HUES48 (cell line): ENCODE measurements around the gene IL17RE.
"Not testable (repeated sequence)": the region's sequence is repeated elsewhere in the genome, so short reads cannot be mapped to it uniquely, and the experiment has no call there.

Experiments
- H3K27ac ChIP-seq: one replicate; pipeline ENCODE4 v1.7.0; 2013; ENCODE audit warnings: low read depth, low read length, inconsistent platforms
- H3K27me3 ChIP-seq: 2 replicates; pipeline ENCODE4 v1.6.1; 2013; ENCODE audit warnings: mild to moderate bottlenecking, low read length; ENCODE audit not compliant: control insufficient read depth, insufficient read depth
- H3K36me3 ChIP-seq: 2 replicates; pipeline ENCODE4 v1.6.1; 2013; ENCODE audit warnings: low read length; ENCODE audit not compliant: control insufficient read depth, insufficient read depth
- H3K4me1 ChIP-seq: 2 replicates; pipeline ENCODE4 v1.6.1; 2013; ENCODE audit warnings: mild to moderate bottlenecking, low read length; ENCODE audit not compliant: control insufficient read depth, insufficient read depth
- H3K4me3 ChIP-seq: 2 replicates; pipeline ENCODE4 v1.5.1; 2013; ENCODE audit warnings: mild to moderate bottlenecking, low read depth, low read length
- H3K9ac ChIP-seq: 2 replicates; pipeline ENCODE4 v1.6.1; 2013; ENCODE audit warnings: mild to moderate bottlenecking, low read depth, low read length, moderate library complexity
- H3K9me3 ChIP-seq: 2 replicates; pipeline ENCODE4 v1.6.1; 2013; ENCODE audit warnings: low read length; ENCODE audit not compliant: control insufficient read depth, insufficient read depth

IL17RE gene

DNA sequence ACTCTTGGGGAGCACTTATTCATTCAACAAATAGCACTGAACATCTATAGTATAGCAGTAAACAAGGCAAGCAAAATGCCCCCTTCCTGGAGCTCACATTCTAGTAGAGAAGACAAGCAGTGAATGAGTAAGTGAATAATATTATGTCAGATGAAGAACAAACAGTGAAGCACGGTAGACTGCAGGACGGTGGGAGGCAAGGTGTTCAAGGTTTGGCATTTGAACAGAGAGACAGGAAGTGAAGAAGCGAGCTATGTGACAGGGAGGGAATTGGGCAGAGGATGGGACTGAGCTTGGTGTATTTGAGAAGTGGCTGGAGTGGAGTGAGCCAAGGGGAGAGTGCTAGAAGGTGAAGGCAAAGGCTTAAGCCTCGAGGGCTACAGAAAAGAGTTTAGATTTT lies 32.3 kb downstream of the IL17RE start:
- no peak overlapping the region for H3K4me3 ChIP-seq
- H3K9ac ChIP-seq, result no peak overlapping the region
- peaks cover 7% of the 10 kb centered on the region for H3K4me1 ChIP-seq
- H3K27ac ChIP-seq, result no peak overlapping the region
- no peaks in the 10 kb centered on the region for H3K9me3 ChIP-seq
- no peaks in the 10 kb centered on the region for H3K27me3 ChIP-seq
- peaks cover 18% of the 10 kb centered on the region for H3K36me3 ChIP-seq

DNA sequence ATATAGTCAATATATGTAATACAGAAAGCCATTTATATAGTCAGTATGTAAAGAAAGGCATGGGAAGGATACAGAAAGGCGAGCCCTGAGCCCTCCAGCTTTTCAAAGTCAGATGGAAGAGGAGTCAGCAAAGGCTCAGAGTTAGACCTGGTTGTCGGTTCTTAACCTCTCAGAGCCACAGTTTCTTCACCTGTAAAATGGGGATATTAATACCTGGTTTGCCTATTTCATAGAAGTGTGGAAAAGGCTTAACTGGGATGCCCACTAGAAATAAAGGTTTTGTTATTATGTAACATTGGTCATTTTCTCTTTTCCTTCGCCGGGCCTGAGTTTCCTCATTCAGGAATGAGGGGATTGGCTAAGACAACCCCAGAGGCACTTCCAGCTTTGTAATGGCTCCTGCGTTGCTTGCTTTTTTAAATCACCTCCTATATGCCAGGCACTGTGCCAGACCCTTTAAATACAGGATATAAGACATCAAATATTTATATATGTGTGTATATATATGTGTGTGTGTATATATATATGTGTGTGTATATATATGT lies 33.4 kb downstream of the IL17RE start:
- H3K4me3 ChIP-seq, result no peak overlapping the region
- H3K27me3 ChIP-seq, result no peaks in the 10 kb centered on the region
- H3K9me3 ChIP-seq, result no peaks in the 10 kb centered on the region
- no peak overlapping the region for H3K27ac ChIP-seq
- H3K9ac ChIP-seq, result no peak overlapping the region
- H3K4me1 ChIP-seq, result peaks cover 7% of the 10 kb centered on the region
- H3K36me3 ChIP-seq, result peaks cover 18% of the 10 kb centered on the region

DNA sequence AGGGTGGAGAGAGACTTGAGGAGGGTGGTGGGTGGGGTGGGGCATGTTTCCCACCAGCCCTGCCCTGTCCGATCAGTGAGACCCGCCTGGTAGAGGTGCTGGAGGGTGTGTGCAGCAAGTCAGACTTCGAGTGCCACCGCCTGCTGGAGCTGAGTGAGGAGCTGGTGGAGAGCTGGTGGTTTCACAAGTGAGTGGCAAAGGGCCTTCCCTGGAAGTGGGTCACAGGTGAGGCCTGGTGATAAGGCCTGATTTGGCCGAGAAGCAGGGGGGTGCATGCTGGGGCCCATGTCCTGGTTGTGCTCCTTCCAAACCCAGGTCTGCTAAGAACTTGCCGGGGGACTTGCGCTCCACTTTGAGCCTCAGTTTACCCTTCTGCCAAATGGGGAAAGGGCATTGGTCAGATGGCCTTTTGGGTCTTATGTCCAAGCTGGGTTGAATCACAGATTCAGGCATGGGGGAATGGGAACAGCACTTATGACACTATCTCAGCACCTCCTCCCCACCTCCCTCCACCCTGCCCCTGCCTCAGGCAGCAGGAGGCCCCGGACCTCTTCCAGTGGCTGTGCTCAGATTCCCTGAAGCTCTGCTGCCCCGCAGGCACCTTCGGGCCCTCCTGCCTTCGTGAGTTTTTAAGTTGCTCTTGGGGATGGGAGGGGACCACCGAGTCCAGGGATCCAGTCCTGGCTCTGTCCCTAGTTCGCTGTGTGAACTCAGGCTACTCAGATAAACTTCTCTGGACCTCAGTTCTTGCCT lies 35.0 kb downstream of the IL17RE start:
- Histone ChIP-seq H3K4me1 (peaks cover 7% of the 10 kb centered on the region), H3K4me3 (no peak overlapping the region), H3K9ac (no peak overlapping the region), H3K27me3 (no peaks in the 10 kb centered on the region), H3K9me3 (no peaks in the 10 kb centered on the region), H3K27ac (no peak overlapping the region), H3K36me3 (peaks cover 18% of the 10 kb centered on the region)

DNA sequence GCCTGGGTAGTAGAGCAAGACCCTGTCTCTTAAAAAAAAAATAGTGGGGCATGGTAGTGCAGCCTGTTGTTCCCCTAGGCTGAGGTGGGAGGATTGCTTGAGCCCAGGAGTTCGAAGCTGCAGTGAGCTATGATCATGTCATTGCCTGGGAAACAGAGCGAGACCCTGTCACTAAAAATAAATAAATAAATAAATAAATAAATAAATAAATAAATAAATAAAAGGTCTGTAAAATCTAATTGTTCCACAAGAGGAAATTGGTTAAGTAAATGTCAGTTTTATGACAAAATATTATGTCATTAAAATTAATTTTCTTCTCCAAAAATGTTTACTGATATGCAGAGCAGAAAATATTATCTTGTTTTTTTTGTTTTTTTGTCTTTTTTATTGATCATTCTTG lies 36.3 kb downstream of the IL17RE start:
- Histone ChIP-seq H3K27me3 (no peaks in the 10 kb centered on the region), H3K9ac (no peak overlapping the region), H3K4me1 (peaks cover 7% of the 10 kb centered on the region), H3K36me3 (peaks cover 18% of the 10 kb centered on the region), H3K9me3 (no peaks in the 10 kb centered on the region), H3K27ac (no peak overlapping the region), H3K4me3 (no peak overlapping the region)

DNA sequence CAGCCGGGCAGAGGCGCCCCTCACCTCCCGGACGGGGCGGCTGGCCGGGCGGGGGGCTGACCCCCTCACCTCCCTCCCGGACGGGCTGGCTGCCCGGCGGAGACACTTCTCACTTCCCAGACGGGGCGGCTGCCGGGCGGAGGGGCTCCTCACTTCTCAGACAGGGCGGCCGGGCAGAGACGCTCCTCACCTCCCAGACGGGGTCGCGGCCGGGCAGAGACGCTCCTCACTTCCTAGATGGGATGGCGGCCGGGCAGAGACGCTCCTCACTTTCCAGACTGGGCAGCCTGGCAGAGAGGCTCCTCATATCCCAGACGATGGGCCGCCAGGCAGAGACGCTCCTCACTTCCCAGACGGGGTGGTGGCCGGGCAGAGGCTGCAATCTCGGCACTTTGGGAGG lies 37.3 kb downstream of the IL17RE start:
- not testable (repeated sequence) for H3K27ac ChIP-seq, H3K9ac ChIP-seq, H3K4me1 ChIP-seq, H3K27me3 ChIP-seq, H3K4me3 ChIP-seq, H3K9me3 ChIP-seq
- H3K36me3 ChIP-seq, result peaks cover 18% of the 10 kb centered on the region

DNA sequence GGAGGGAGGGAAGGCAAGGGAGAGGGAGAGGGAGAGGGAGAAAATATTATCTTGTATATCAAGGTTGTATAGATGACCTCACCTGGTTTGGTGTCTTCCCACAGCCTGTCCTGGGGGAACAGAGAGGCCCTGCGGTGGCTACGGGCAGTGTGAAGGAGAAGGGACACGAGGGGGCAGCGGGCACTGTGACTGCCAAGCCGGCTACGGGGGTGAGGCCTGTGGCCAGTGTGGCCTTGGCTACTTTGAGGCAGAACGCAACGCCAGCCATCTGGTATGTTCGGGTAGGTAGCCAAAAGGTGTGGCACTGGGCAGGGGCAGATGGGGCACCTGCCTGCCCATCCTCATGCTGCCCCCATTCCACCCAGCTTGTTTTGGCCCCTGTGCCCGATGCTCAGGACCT lies 38.1 kb downstream of the IL17RE start:
- H3K27me3 ChIP-seq, result 0 out of 2 replicates have a peak, but pooled peaks cover 3% of the 10 kb centered on the region
- H3K27ac ChIP-seq, result no peak overlapping the region
- H3K9ac ChIP-seq, result no peak overlapping the region
- no peak overlapping the region for H3K4me3 ChIP-seq
- no peaks in the 10 kb centered on the region for H3K9me3 ChIP-seq
- H3K4me1 ChIP-seq, result no peaks in the 10 kb centered on the region
- peaks cover 11% of the 10 kb centered on the region for H3K36me3 ChIP-seq

DNA sequence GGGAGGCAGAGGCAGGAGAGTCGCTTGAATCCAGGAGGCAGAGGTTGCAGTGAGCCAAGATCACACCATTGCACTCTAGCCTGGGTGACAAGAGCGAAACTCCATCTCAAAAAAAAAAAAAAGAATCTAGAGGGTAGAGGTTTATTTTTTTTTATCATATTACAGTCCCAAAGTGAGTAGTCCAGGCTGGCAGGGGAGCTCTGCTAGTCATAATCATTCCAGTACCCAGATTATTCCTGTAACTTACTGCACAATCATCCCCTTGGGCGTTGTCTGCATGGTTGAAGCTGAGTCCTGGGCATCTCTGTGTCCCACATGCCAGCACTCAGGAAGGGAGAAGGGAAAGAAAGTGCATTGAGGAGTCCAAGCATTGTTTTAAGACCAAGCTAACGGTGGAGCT lies 39.5 kb downstream of the IL17RE start:
- no peak overlapping the region for H3K27ac ChIP-seq
- no peaks in the 10 kb centered on the region for H3K9me3 ChIP-seq
- H3K4me3 ChIP-seq, result no peak overlapping the region
- no peaks in the 10 kb centered on the region; the same call in 1 of the 2 replicates for H3K4me1 ChIP-seq
- H3K27me3 ChIP-seq, result 0 out of 2 replicates have a peak, but pooled peaks cover 3% of the 10 kb centered on the region
- H3K9ac ChIP-seq, result no peak overlapping the region
- H3K36me3 ChIP-seq, result peaks cover 6% of the 10 kb centered on the region

DNA sequence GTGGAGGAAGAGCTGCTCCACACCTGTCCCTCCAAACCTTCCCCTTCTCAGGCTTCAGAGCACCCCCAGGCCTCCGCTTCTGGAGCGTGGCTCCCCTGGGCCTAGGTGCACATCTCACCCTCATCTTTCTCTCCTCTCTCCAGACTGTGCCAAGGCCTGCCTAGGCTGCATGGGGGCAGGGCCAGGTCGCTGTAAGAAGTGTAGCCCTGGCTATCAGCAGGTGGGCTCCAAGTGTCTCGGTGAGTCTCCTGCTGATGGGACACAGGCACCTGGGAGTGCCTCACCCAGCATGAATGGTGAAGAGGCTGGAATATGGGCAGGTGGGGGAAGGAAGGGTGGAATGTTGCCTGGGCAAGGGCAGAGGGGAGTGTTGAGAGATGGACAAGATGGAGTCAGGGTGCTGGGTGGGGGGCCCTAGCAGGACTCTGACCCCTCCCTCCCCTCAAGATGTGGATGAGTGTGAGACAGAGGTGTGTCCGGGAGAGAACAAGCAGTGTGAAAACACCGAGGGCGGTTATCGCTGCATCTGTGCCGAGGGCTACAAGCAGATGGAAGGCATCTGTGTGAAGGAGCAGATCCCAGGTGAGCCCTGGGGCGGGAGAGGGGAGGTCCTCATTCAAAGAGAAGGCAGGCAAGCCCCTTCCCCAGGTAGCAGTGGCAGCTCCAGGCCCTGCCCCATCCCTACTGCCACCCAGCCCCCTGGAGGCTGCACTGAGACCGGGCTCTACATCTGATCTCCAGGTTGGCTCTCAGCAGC lies 40.5 kb downstream of the IL17RE start:
- Histone ChIP-seq H3K27me3 (0 out of 2 replicates have a peak, but pooled peaks cover 3% of the 10 kb centered on the region), H3K9me3 (no peaks in the 10 kb centered on the region), H3K4me1 (no peaks in the 10 kb centered on the region; the same call in 1 of the 2 replicates), H3K36me3 (no peaks in the 10 kb centered on the region), H3K27ac (no peak overlapping the region), H3K9ac (no peak overlapping the region), H3K4me3 (no peak overlapping the region)

DNA sequence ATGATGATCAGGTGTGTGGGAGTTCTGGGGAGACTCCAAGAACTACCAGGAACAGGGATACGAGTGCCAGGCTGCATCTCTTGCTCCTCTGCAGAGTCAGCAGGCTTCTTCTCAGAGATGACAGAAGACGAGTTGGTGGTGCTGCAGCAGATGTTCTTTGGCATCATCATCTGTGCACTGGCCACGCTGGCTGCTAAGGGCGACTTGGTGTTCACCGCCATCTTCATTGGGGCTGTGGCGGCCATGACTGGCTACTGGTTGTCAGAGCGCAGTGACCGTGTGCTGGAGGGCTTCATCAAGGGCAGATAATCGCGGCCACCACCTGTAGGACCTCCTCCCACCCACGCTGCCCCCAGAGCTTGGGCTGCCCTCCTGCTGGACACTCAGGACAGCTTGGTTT lies 41.6 kb downstream of the IL17RE start:
- no peak overlapping the region for H3K9ac ChIP-seq
- H3K36me3 ChIP-seq, result peaks cover 6% of the 10 kb centered on the region; the same call in 1 of the 2 replicates
- no peaks in the 10 kb centered on the region; the same call in 1 of the 2 replicates for H3K4me1 ChIP-seq
- H3K27me3 ChIP-seq, result 0 out of 2 replicates have a peak, but pooled peaks cover 3% of the 10 kb centered on the region
- H3K9me3 ChIP-seq, result no peaks in the 10 kb centered on the region
- no peak overlapping the region for H3K4me3 ChIP-seq
- H3K27ac ChIP-seq, result no peak overlapping the region

DNA sequence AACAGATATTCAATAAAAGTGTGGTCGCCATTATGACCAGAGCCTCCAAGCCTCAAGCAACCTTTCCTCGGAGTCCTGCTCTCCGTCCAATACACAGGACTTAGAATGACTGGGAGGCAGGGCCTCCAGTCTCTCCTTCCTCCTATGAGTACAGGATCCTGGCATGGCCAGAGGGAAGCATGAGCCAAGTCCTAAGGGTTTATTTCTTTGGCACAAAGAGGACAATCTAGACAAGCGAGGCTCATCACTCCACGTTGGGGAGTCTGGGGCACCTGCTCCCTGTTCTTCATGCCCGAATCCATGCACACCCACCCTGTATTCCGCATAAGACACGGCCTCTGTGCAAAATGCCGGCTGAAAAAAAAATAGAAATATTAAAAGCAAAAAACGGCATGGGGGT lies 42.7 kb downstream of the IL17RE start:
- H3K4me3 ChIP-seq, result no peak overlapping the region
- 0 out of 2 replicates have a peak, but pooled peaks cover 3% of the 10 kb centered on the region for H3K27me3 ChIP-seq
- H3K36me3 ChIP-seq, result peaks cover 10% of the 10 kb centered on the region; the same call in 1 of the 2 replicates

More for the DNA sequence above, 42.7 kb downstream of the IL17RE start:
- no peaks in the 10 kb centered on the region; the same call in 1 of the 2 replicates for H3K4me1 ChIP-seq
- H3K27ac ChIP-seq, result no peak overlapping the region
- no peaks in the 10 kb centered on the region for H3K9me3 ChIP-seq
- no peak overlapping the region for H3K9ac ChIP-seq
